T-helper 1 cell (primary cell): ENCODE data around the gene ABLIM1.

Experiments used
- DNase-seq, 5 donors: peaks; one replicate each; pipeline ENCODE4 v3.0.0-alpha.2; 2012 to 2020

ABLIM1 gene

DNA sequence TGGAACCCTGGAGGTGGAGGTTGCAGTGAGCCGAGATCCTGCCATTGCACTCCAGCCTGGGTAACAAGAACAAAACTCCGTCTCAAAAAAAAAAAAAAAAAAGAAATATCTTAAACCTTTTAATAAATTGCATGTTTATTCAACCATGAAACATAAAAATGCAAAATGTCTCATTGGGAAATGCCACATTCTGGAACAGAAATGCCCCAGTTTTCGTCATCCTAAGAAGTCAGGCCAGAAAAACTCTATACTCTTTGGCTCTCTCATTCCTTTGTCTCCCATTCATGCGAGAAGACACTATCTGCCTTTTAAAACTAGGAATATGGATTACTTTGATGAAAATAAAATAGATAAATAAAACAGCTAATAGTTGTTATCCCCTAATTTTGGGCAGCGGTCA lies 21.5 kb upstream of the ABLIM1 start:
- no peak for DNase-seq

DNA sequence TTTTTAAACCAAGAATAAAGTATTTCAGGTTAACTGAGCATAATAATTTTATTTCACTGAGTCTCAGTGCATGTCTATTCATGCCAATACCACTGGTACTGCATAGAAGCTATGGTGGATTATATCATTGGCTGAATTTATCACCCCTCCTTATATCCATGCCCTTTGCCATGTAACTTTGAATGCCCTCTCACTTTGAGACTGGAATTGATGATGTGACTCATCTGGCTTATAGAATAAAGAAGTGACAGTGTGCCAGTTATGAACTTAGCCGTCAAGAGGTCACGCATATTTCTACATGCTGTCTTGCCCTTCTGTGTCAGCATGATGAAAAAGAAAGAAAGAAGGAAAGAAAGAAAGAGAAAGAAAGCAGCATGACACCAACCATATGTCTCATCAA lies 20.7 kb upstream of the ABLIM1 start:
- no peak for DNase-seq

DNA sequence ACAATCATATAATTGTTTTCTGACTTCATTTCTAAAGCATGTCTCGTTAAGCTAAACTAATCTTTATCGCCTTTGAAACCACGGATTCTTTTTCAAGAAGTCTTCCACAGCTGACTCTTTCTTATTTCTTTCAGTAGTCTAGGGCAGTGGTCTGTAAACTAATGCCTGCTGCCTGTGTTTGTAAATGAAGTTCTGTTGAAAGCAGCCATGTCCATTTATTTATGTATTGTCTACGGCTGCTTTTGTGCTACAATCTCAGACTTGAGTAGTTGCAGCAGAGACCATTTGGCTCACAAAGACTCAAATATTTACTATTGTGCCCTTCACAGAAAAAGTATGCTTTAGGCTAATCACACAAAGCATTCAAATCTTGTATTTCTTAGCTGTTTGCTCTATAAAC lies 20.3 kb upstream of the ABLIM1 start:
- DNase-seq, result no peak

GRCh38 chr10:114674346-114674745 lies 16.3 kb upstream of the ABLIM1 start:
- DNase-seq, result no peak

DNA sequence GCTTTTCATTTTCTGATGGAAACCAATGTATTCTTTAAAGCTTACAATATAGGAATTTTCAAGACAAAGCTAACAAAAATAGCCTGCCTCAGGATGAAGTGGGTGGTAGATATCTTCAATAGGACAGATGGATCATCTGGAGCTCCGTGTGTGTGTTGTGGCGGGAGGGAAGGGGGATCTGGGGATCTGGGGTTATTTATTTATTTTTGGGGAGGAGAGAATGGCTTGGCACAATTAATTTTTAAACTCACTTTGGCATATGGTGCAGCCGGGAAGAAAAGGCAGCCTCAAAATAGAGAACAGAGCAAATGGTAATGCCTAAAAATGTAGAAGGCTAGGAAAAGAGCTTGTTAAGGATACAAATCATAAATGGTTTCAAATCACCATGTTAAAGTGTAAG lies 11.6 kb upstream of the ABLIM1 start:
- no peak for DNase-seq

DNA sequence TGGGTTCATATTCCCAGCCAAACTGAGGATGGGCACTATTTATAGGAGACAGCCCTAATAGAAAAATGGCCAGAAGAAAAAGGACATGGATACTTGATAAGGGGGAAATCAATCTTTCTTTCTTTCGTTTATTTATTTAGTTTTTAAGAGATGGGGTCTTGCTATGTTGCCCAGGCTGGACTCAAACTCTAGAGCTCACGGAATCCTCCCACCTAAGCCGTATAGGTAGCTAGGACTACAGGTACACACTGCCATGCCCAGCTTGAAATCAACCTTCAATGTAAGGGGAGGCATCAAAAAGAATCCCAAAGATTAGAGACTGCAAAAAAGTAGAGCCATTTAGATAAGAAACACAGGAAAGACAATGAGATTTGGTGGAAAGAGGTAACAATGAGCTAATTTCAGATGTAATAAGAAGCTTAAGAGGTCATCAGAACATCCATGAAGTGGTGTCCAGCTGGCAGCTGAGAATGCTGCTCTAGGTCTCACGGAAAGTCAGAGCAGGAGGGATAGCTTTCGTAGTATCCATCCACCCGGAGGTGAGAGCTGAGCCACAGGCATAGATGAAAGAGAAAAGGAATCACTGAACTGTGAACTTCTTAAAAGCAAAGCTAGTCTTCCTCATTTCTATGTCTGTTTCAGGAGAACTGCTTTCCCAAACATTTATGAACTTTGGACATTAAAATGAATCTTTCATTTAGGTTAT lies 10.5 kb upstream of the ABLIM1 start:
- DNase-seq, result no peak

GRCh38 chr10:114665873-114666272 lies 7.8 kb upstream of the ABLIM1 start:
- DNase-seq, result no peak

- no peak for DNase-seq
These were observed 7.3 kb upstream of the ABLIM1 start for GRCh38 chr10:114665406-114665805.

DNA sequence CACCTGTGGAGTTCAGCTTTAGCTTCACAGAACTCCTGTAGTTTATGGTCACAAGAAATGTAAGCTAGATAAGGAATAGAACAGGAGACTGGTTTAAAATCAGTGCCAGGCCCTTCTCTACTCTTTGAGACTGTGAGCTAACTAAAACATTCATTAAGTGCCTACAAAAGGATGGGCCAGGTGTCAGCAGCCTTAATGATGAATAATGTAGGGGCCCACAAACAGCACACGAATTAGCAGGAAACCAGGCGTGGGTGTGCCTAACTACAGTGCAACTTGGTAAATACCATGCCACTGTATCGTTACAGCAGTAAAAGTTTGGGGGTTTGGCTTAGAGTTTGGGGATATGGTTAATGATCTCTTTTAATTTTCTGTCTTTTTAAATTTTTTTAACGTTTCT lies 6.1 kb upstream of the ABLIM1 start:
- no peak for DNase-seq

DNA sequence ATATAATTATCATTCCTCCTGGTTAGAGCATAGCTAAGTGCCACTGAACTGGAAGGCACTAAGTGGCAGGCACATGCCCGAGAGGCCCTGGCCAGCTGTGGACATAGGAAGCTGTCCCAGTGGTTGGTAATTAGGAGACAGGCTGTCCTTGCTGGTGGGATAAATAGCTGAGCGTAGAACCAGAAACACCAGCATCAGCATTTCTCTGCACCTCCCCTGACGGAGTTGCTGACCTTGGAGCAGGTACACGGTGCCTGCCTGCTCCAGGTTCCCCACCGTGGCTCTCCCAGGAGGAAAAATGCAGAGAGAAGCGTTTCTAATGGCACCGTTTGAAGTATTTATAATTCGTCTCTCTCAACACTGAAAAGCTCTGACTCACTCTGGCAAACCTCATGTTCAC lies 5.6 kb upstream of the ABLIM1 start:
- no peak for DNase-seq

- no peak for DNase-seq
These were observed 4.7 kb upstream of the ABLIM1 start for GRCh38 chr10:114662646-114663217.

DNA sequence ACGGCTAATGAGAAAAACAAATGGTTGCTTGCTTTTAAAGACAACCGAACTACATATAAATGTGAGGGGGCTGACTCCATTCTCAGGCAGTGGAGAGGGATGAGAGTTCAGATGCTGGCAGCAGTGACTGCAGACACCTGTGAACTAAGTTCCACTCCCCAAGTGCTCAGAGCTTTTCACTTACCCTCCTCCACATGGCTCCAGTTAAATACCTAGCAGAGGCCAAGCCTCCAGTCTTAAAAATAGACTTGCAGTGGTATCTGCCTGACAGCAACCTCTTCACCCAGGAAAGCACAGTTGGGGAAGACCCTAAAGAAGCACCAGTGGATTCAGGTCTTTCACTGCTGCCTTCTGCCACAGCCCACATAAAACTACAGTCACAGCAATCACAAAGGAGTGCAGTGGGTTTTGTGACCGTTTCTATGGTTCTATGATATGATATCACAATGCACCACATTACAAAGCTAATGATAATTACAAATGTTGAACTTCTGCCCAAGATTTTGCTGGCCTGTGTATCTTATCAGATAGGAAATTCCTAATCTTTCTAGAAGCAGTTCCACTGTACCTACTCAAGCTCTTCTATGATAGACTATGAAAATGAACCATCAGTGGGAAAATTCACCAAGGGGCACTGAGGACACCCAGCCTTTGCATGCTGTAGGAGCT lies 3.3 kb upstream of the ABLIM1 start:
- DNase-seq, result no peak

- DNase-seq, result no peak
These were observed 2.4 kb downstream of the ABLIM1 start for GRCh38 chr10:114655671-114656070.

GRCh38 chr10:114654822-114655575 lies 3.1 kb downstream of the ABLIM1 start:
- no peak for DNase-seq

DNA sequence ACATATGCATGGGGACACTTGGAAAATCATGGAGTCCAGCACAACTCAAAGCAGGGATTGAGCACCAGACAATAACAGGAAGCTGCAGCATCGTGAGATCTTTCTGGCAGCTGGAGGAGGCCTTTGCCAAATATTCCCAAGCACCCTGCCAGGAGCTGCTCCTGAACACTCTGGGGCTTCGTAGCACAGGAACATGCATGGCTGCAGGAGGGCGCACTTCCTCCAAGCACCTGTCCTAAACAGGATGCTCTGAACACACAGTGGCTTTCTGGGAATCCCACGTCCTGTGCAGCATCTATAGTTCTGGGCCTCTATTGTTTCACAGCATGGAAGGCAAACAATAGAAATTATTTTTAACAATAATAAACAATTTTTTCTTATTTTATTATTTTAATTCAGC lies 4.1 kb downstream of the ABLIM1 start:
- DNase-seq, result no peak

DNA sequence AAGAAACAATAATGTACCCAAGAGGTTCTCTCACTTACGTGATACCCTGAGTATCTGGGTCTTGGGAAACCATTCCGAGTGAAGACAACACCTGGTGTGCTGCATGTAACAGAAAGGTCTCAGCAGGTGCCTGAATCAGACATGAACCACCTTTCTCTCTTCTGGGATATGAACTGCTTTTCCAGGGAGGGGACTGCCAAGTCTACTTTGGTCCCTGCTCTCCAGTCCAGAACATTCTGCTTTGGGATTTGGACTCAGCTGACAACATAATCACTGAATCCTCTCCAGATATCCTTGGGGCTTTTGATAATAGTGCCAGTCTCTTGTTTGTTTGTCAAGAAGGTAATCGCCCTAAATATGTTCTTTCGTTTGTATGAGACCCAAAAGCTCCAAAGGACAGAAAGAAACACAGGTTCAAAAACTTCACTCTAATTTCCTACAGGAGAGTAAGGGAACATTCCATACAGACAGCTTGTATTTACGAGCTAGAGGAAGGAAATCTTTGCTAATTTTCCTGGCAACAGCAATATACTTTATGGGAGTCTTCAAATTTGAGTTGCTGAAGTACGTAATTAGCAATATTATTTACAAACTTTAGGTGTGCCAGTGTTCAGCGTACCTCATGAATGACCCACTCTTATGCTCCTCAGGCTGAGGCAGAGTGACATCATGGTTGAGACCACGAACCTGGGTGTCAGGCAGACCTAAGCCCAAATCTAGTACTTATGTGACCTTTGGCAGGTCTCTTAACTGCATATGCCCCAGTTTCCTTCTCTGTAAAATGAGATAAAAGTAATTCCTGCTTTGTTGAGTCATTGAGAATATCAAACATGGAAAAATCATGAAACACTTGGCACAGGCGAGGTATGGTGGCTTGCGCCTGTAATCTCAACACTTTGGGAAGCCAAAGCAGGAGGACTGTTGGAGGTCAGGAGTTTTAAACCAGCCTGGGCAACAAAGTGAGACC lies 5.4 kb downstream of the ABLIM1 start:
- DNase-seq, result no peak

DNA sequence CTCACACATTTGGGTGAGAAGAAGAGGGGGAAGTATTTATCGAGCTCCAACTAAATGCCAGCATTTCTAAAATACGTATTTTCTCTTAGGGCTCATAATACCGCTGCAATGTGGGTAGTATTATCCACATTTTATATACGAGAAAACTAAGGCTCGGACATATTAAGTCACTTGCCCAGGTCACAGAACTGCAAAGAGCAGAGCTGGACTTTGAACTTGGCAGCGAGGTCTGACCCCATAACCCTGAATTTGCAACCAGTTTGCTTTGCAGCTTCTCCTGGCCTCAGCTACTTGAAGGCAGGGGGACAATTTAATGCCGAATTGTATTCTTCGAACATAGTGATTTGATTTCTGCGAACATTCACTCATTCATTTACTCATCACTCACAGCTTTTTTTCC lies 7.2 kb downstream of the ABLIM1 start:
- no peak for DNase-seq

- no peak for DNase-seq
These were observed 7.8 kb downstream of the ABLIM1 start for GRCh38 chr10:114650266-114650665.

GRCh38 chr10:114649217-114649903 lies 8.7 kb downstream of the ABLIM1 start:
- no peak for DNase-seq

- DNase-seq, result no peak
These were observed 9.7 kb downstream of the ABLIM1 start for GRCh38 chr10:114648368-114648767.

GRCh38 chr10:114647545-114648138 lies 10.4 kb downstream of the ABLIM1 start:
- no peak for DNase-seq
